H7 (cell line): ENCODE data around the gene ZNF483. TPM values are rescaled to one million over a fixed set of nuclear protein-coding genes. Genes with fewer than 3 reads are reported as not detected.
"Not testable (repeated sequence)": the region's sequence is repeated elsewhere in the genome, so short reads cannot be mapped to it uniquely, and the experiment has no call there.

Experiments used
- DNase-seq: peaks from one replicate; pipeline ENCODE4 v3.0.0; 2012
- H3K27me3 ChIP-seq: 2 replicates; pipeline ENCODE4 v1.6.0; 2011; ENCODE audit warnings: mild to moderate bottlenecking, low read length; ENCODE audit not compliant: control insufficient read depth, insufficient read depth
- H3K36me3 ChIP-seq: replicated peaks from 2 replicates; pipeline ENCODE4 v1.5.1; 2011; ENCODE audit warnings: low read length; ENCODE audit not compliant: control insufficient read depth, insufficient read depth
- H3K4me3 ChIP-seq: 2 replicates; pipeline ENCODE4 v1.5.1; 2011; ENCODE audit warnings: low read depth, mild to moderate bottlenecking, control low read depth, low read length, moderate library complexity; ENCODE audit not compliant: insufficient read depth
- total RNA-seq: library from RNA; depleted of rRNA; stranded (reverse); fragments of >200 nt; shearing (Covaris generic); gene quantifications from 2 replicates; pipeline ENCODE4 v1.2.3, GENCODE V29; 2014

Gene ZNF483
- total RNA-seq, 1 experiment from 2014 or later: 50.3 TPM

DNA sequence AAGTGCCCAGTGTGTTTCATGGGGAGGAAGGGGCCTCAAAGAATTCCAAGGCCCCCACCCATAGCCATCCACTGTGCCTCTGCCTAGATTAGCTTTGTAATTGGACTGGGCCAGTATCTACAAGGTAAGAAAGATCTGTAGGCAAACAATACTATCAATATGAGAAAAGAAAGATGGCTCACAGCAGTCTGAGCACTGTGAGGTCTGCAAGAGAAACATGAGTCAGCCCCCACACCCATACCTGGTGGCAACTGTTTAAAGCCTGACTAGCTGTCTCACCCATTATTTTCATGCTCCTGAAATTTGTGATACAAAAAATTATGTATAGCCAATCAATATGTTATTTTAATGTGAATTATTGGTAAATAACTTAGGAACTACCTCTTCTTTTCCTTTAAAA is 10.0 kb upstream of the ZNF483 start:
- Histone ChIP-seq H3K4me3 (no peak overlapping the region), H3K27me3 (no peaks in the 10 kb centered on the region), H3K36me3 (no peaks in the 10 kb centered on the region)
- DNase-seq: no peak

DNA sequence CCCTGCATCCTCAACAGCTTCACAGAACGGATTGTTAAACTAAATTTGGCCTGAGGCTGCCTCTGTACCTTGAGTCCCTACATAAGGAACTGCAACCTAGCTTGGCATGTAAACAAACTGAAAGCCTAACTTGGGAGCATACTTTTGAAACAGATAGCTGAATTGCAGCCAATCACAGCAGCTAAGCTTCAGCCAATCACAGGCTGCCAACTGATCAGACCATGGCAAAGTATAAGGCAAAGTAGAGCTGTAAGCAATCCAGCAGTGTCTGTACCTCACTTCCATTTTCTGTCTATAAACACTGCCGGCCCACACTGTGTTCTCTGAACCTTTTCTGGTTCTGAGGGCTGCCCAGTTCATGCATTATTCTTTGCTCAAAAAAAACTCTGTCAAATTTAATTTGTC is 8.9 kb upstream of the ZNF483 start:
- DNase-seq: no peak
- Histone ChIP-seq H3K36me3 (no peaks in the 10 kb centered on the region), H3K4me3 (no peak overlapping the region), H3K27me3 (no peaks in the 10 kb centered on the region)

DNA sequence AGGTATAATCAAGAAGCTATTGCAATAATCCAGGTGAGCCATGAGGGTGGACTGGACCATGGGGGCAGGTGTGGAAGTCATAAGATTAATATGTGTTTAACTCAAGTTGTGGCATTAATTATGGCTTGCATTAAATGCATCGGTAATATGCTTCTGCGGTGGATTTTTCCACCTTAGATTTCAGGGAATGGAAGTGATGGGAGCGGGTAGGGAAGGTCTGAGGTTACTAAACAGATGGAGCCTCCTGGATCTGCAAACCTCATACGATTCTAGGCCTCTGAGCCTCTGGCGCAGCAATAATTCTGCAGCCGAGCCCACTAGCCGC is 286 bp upstream of the ZNF483 start:
- Histone ChIP-seq H3K4me3 (peak overlapping the region; percentile 86), H3K36me3 (peaks cover 8% of the 10 kb centered on the region), H3K27me3 (no peaks in the 10 kb centered on the region)
- no peak for DNase-seq

DNA sequence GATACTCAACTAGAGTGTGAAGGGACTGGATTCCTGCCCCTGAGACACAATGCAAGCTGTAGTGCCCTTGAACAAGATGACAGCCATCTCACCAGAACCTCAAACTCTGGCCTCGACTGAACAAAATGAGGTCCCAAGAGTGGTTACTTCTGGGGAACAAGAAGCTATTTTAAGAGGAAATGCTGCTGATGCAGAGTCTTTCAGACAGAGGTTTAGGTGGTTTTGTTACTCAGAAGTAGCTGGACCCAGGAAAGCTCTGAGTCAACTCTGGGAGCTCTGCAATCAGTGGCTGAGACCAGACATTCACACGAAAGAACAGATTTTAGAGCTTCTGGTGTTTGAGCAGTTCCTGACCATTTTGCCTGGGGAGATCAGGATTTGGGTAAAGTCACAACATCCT is 2.4 kb downstream of the ZNF483 start:
- no peak for DNase-seq
- H3K4me3 ChIP-seq: no peak overlapping the region

DNA sequence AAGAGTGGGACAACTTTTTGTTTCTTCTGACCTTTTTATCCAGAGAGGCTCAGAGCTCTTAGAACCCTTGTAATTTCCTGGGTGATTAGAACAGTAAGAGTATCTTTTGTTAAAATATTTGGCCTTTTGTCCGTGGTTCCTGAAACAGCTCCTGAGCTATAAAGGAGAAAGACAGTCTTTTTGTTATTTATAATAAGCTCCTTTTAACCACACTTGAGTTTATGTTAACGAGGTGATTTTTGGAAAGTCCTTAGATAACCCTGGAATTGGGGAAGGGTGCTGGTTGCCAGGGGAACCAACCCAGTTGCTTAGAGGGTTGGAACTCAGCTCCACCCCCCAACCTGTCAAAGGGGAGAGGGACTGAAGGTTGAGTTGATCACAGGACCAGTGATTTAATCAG is 4.8 kb downstream of the ZNF483 start:
- H3K36me3 ChIP-seq: peaks cover 31% of the 10 kb centered on the region
- DNase-seq: peak; percentile 59
- H3K27me3 ChIP-seq: no peaks in the 10 kb centered on the region
- no peak overlapping the region for H3K4me3 ChIP-seq

More for the DNA sequence above, 2.4 kb downstream of the ZNF483 start:
- Histone ChIP-seq H3K36me3 (peaks cover 17% of the 10 kb centered on the region), H3K27me3 (no peaks in the 10 kb centered on the region)

DNA sequence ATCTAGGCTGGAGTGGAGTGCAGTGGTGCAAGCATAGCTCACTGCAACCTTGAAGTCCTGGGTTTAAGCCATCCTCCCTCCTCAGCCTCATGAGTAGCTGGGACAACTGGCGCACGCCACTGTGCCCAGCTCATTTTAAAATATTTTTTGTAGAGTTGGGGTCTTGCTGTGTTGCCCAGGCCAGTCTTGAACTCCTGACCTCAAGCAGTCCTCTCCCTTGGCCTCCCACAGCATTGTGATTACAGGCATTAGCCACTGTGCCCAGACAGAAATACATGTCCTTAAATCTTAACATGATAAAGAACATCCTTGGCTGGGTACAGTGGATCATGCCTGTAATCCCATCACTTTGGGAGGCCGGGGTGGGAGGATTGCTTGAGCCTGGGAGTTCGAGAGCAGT is 6.7 kb downstream of the ZNF483 start:
- DNase-seq: no peak
- peaks cover 40% of the 10 kb centered on the region for H3K36me3 ChIP-seq
- H3K4me3 ChIP-seq: no peak overlapping the region
- H3K27me3 ChIP-seq: no peaks in the 10 kb centered on the region

DNA sequence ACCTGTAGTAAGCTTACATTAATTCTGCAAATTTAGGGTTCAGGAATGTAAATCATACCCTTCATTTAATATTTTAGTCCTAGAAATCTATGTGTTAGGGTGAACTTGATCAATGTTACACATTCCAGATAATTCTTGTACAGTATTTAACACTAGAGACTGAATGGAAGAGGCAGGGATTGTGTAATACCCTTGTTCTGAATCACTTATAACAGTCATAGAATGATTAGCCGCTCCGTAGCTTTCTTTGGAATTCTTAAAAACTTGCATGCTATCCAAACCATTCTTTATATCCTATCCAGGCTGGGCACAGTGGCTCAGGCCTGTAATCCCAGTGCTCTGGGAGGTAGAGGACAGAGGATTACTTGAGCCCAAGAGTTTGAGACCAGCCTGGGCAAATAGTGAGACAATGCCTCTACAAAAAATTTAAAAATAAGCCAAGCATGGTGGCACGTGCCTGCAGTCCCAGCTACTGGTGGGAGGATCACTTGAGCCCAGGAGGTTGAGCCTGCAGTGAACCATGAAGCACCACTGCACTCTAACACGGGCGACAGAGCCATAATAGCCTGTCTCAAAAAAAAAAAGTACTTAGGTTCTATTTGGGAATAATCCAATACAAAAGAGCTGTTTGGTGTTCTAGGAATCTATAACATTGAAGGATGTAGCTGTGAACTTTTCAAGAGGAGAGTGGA is 8.3 kb downstream of the ZNF483 start:
- H3K27me3 ChIP-seq: no peaks in the 10 kb centered on the region
- peaks cover 43% of the 10 kb centered on the region for H3K36me3 ChIP-seq
- H3K4me3 ChIP-seq: no peak overlapping the region
- DNase-seq: no peak

DNA sequence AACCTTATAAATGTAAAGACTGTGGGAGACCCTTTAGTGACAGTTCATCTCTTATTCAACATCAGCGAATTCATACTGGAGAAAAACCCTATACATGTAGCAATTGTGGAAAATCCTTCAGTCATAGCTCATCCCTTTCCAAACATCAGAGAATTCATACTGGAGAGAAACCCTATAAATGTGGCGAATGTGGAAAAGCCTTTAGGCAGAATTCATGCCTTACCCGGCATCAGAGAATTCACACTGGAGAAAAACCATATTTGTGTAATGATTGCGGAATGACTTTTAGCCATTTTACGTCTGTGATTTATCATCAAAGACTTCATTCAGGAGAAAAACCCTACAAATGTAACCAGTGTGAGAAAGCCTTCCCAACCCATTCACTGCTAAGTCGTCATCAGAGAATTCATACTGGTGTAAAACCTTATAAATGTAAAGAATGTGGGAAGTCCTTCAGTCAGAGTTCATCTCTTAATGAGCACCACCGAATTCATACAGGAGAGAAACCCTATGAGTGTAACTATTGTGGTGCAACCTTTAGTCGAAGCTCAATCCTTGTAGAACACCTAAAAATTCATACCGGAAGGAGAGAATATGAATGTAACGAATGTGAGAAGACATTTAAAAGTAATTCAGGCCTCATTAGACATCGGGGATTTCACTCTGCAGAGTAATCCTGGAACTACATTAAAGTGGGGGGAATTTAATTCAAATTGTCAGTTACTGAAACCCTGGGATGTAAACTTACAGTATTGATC is 17.7 kb downstream of the ZNF483 start:
- H3K36me3 ChIP-seq: peaks cover 54% of the 10 kb centered on the region
- H3K4me3 ChIP-seq: no peak overlapping the region
- no peak for DNase-seq
- H3K27me3 ChIP-seq: no peaks in the 10 kb centered on the region

DNA sequence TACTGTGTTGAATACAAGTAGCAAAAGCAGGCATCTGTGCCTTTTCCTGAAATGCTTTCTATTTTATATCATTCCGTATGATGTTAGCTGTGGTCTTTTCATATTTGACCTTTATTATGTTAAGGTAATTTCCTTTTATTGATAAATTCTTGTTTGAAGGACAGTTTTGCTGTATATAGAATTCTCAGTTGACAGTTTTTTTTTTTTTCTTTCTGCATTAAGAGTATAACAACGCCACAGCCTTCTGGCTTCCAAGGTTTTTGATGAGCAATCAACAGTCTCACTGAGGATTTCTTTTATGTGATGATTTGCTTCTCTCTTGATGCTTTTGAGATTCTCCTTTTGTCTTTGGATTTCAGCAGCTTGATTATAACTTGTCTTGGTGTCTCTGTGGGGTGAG is 23.6 kb downstream of the ZNF483 start:
- no peaks in the 10 kb centered on the region for H3K27me3 ChIP-seq
- H3K4me3 ChIP-seq: no peak overlapping the region
- DNase-seq: no peak
- H3K36me3 ChIP-seq: peaks cover 15% of the 10 kb centered on the region

DNA sequence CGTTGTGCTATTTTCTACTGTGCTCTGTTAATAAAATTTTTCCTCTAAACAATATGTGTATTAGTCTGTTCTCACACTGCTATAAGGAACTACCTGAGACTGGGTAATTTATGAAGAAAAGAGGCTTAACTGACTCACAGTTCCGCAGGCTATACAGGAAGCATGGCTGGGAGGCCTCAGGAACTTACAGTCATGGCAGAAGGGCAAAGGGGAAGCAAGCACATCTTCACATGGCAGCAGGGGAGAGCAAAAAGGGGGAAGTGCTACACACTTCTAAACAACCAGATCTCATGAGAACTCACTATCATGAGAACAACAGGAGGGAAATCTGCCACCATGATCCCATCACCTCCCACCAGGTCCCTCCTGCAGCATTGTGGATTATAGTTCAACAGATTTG is 30.4 kb downstream of the ZNF483 start:
- H3K27me3 ChIP-seq, H3K4me3 ChIP-seq, DNase-seq, H3K36me3 ChIP-seq: not testable (repeated sequence)

DNA sequence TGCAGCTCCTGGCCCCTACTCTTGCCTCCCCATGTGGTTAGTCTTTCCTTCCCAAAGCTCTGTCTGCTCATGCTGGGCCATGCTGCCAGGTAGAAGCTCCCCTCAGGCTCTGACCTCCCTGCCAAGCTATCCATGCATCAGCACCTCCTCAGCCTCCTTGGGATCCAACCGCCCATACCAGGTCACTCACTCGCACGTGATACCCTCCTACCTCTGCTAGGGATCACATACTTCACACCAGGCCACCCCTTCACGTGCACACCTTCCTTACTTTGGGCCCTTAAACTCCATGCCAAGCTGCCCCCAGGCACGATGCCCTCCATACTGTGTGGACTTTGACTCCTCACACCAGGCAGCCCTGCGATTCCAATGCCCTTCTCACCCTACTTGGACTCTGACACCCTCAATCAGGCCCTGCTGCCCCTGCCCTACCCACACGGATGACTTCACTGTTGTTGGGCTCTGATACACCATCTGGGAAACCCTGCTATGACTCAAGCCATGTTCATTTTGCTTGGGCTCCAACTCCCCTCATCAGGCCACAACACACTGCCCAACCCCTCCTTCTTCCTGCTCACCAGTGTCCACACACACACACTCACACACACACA is 34.1 kb downstream of the ZNF483 start:
- H3K36me3 ChIP-seq: peaks cover 2% of the 10 kb centered on the region; the same call in 1 of the 2 replicates
- DNase-seq: no peak

DNA sequence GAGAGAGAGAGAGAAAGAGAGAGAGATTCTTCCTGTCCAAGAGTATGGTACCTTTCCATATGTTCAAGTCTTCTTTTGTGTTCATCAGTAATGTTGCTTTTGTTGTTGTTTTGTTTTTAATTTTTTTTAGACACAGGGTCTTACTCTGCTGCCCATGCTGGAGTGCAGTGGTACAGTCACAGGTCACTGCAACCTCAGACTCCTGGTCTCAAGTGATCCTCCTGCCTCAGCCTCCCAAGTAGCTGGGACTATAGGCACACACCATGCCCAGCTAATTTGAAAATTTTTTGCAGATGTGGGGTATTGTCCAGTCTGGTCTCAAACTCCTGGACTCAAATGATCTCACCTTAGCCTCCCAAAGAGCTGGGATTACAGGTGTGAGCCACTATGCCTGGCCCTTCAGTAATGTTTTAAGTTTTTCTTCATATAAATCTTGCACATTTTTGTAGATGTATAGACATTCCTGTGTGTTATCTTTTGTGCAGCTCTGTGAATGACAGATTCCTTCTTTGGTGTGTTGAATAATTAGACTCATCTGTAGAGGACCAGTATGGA is 36.3 kb downstream of the ZNF483 start:
- no peaks in the 10 kb centered on the region; the same call in none of the 2 replicates for H3K36me3 ChIP-seq
- H3K4me3 ChIP-seq: no peak overlapping the region
- DNase-seq: no peak
- H3K27me3 ChIP-seq: no peaks in the 10 kb centered on the region

More for the DNA sequence above, 34.1 kb downstream of the ZNF483 start:
- Histone ChIP-seq H3K27me3 (no peaks in the 10 kb centered on the region), H3K4me3 (no peak overlapping the region)

DNA sequence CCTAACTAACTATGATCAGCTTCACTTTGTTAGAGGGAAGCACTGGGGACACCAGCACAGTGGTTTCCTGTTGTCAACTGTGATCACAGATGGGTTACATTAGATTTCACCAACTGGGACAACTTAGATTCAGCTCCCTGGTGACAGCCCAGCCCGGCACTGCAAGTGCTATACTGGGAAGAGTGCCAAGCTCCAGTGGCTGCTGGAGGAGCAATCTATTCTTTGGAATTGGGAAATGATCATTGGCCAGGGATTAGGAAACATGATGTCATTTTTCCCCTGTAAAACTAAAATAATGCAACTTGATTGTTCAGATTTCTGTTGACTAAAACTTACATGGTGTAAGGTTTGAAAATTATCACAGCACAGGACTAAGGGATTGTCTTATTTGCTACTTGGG is 41.3 kb downstream of the ZNF483 start:
- no peaks in the 10 kb centered on the region for H3K27me3 ChIP-seq
- H3K4me3 ChIP-seq: no peak overlapping the region
- peaks cover 20% of the 10 kb centered on the region for H3K36me3 ChIP-seq
- no peak for DNase-seq

DNA sequence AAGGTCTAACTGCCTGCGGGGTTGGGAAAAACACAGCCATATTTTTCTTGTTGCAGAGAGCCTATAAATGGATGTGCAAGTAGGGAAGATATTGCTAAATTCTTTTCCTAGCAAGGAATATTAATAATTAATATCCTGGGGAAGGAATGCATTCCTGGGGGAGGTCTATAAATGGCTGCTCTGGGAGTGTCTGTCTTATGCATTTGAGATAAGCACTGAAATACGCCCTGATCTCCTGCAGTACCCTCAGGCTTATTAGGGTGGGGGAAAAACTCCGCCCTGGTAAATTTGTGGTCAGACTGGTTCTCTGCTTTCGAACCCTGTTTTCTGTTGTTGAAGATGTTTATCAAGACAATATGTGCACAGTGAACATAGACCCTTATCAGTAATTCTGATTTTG is 43.1 kb downstream of the ZNF483 start:
- H3K4me3 ChIP-seq, H3K27me3 ChIP-seq, DNase-seq: not testable (repeated sequence)
- H3K36me3 ChIP-seq: peaks cover 30% of the 10 kb centered on the region
